MM.1S (cell line): Measurements from ENCODE around the gene TXK.

Experiments used
- DNase-seq: peaks from one replicate; pipeline ENCODE4 v3.0.0-alpha.2; 2015
- H2AFZ ChIP-seq: fragments of 300-600 bp; sonication (generic); 2 replicates; pipeline ENCODE4 v1.6.0; 2016; ENCODE audit warnings: antibody characterized with exemption, low read length
- H3F3A ChIP-seq: fragments of 300-600 bp; sonication (generic); 2 replicates; pipeline ENCODE4 v1.6.1; 2016; ENCODE audit warnings: mild to moderate bottlenecking, antibody characterized with exemption, low read length, moderate library complexity, mixed read lengths; ENCODE audit not compliant: insufficient read depth
- H3K27ac ChIP-seq: fragments of 300-600 bp; sonication (generic); 2 replicates; pipeline ENCODE4 v1.5.1; 2016; ENCODE audit warnings: mild to moderate bottlenecking, low read length
- H3K27me3 ChIP-seq: fragments of 300-600 bp; sonication (generic); replicated peaks from 2 replicates; pipeline ENCODE4 v1.6.0; 2016; ENCODE audit warnings: low read length; ENCODE audit not compliant: insufficient read depth
- H3K36me3 ChIP-seq: fragments of 300-600 bp; sonication (generic); replicated peaks from 2 replicates; pipeline ENCODE4 v1.6.1; 2016; ENCODE audit warnings: mild to moderate bottlenecking, low read length, mixed read lengths; ENCODE audit not compliant: insufficient read depth
- H3K4me1 ChIP-seq: fragments of 300-600 bp; sonication (generic); 2 replicates; pipeline ENCODE4 v1.6.1; 2016; ENCODE audit warnings: low read length, mixed read lengths
- H3K4me2 ChIP-seq: fragments of 300-600 bp; sonication (generic); 2 replicates; pipeline ENCODE4 v1.6.0; 2016; ENCODE audit warnings: low read depth, low read length
- H3K4me3 ChIP-seq: fragments of 300-600 bp; sonication (generic); 2 replicates; pipeline ENCODE4 v1.5.1; 2016; ENCODE audit warnings: low read length, mixed read lengths
- H3K79me2 ChIP-seq: fragments of 300-600 bp; sonication (generic); 2 replicates; pipeline ENCODE4 v1.6.1; 2016; ENCODE audit warnings: mixed run types, low read length, mixed read lengths
- H3K9ac ChIP-seq: fragments of 300-600 bp; sonication (generic); 2 replicates; pipeline ENCODE4 v1.6.1; 2016; ENCODE audit warnings: low read length, mixed read lengths
- H3K9me2 ChIP-seq: fragments of 300-600 bp; sonication (generic); replicated peaks from 2 replicates; pipeline ENCODE4 v1.6.1; 2016; ENCODE audit warnings: mild to moderate bottlenecking, low read length, mixed read lengths; ENCODE audit not compliant: insufficient read depth
- H3K9me3 ChIP-seq: fragments of 300-600 bp; sonication (generic); replicated peaks from 2 replicates; pipeline ENCODE4 v1.6.1; 2016; ENCODE audit warnings: mild to moderate bottlenecking, low read length, mixed read lengths; ENCODE audit not compliant: insufficient read depth
- H4K20me1 ChIP-seq: fragments of 300-600 bp; sonication (generic); 2 replicates; pipeline ENCODE4 v1.6.1; 2016; ENCODE audit warnings: mild to moderate bottlenecking, low read length, moderate library complexity, mixed read lengths; ENCODE audit not compliant: insufficient read depth
- EZH2 ChIP-seq: fragments of 300-600 bp; sonication (generic); optimal IDR thresholded peaks from 2 replicates; pipeline ENCODE3; 2017; ENCODE audit warnings: low read depth, mild to moderate bottlenecking, antibody characterized with exemption, low read length, mixed read lengths
- EZH2phosphoT487 ChIP-seq: fragments of 300-600 bp; sonication (generic); IDR thresholded peaks from 2 replicates; pipeline ENCODE4 v1.6.1; 2018; ENCODE audit warnings: antibody characterized with exemption, low read length
- TF ChIP-seq, protein P1 (sequence below): fragments of 300-600 bp; sonication (generic); IDR thresholded peaks from 2 replicates; pipeline ENCODE4 v1.5.1; 2016; ENCODE audit warnings: antibody characterized with exemption, low read length, mixed read lengths

The TXK gene

DNA sequence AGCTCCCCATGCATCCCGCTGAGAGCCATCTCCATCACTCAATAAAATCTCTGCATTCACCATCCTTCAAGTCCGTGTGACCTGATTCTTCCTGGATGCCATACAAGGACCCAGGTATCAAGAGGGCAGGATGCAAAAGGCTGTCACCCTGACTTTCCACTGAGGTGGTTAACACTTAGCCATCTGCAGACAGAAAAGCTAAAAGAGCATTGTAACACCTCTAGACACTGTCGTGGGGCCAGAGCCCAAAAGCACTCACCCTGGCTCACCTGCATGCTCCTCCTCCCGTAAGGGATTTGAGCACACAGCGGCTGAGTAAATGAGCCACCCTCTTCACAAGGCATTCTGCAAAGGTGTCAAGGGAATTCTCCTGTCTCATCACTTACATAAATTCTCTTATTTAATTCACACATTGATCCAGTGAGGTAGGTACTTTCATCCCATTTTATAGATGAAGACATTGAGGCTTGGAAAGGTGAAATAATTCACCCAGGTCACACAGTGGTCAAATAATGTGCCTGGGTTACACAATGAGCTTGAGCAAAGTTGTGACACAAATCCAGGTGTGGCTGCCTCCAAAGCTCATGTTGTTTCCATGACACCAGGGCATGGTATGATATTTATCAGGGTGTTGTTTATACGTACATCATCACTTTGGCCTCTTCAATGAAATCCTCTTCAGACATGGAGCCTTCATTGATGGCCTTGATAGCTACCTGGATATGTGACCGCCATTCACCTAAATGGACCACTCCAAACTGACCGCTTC is 48.0 kb downstream of the TXK start:
- H3K9me2 ChIP-seq, result no peaks in the 10 kb centered on the region
- H3K4me3 ChIP-seq, result no peak overlapping the region
- TF ChIP-seq, protein P1, sequence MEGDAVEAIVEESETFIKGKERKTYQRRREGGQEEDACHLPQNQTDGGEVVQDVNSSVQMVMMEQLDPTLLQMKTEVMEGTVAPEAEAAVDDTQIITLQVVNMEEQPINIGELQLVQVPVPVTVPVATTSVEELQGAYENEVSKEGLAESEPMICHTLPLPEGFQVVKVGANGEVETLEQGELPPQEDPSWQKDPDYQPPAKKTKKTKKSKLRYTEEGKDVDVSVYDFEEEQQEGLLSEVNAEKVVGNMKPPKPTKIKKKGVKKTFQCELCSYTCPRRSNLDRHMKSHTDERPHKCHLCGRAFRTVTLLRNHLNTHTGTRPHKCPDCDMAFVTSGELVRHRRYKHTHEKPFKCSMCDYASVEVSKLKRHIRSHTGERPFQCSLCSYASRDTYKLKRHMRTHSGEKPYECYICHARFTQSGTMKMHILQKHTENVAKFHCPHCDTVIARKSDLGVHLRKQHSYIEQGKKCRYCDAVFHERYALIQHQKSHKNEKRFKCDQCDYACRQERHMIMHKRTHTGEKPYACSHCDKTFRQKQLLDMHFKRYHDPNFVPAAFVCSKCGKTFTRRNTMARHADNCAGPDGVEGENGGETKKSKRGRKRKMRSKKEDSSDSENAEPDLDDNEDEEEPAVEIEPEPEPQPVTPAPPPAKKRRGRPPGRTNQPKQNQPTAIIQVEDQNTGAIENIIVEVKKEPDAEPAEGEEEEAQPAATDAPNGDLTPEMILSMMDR, result no peak
- TF ChIP-seq EZH2phosphoT487 (no peak), EZH2 (no peak)
- H2AFZ ChIP-seq, result no peak overlapping the region
- no peaks in the 10 kb centered on the region for H3K4me1 ChIP-seq
- no peaks in the 10 kb centered on the region for H3K9me3 ChIP-seq
- no peaks in the 10 kb centered on the region for H3F3A ChIP-seq
- H3K79me2 ChIP-seq, result no peaks in the 10 kb centered on the region
- no peak overlapping the region for H3K9ac ChIP-seq
- no peaks in the 10 kb centered on the region for H4K20me1 ChIP-seq
- H3K4me2 ChIP-seq, result no peak overlapping the region
- no peak for DNase-seq
- H3K27ac ChIP-seq, result no peak overlapping the region
- H3K27me3 ChIP-seq, result no peaks in the 10 kb centered on the region
- peaks cover 3% of the 10 kb centered on the region; the same call in 1 of the 2 replicates for H3K36me3 ChIP-seq

DNA sequence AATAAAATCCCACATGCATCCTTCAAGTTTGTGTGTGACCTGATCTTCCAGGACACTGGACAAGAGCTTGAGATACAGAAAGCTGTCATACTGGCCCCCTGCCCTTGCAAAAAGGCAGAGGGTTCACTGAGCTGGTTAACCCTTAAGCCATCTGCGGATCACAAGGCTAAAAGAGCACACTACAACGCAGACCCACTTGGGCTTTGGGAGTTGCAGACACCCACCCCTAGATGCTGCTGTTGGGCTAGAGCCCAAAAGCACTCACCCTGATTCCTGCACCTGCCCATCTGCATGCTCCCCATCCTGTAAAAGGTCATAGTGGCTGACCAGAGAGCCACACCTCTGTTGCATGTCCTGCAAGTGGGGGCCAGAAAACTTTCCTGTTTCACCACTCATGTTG is 51.1 kb downstream of the TXK start:
- TF ChIP-seq EZH2 (no peak), EZH2phosphoT487 (no peak)
- TF ChIP-seq, protein P1, result no peak
- H2AFZ ChIP-seq, result no peak overlapping the region
- no peaks in the 10 kb centered on the region; the same call in 1 of the 2 replicates for H3K36me3 ChIP-seq
- no peaks in the 10 kb centered on the region for H3K9me3 ChIP-seq
- H4K20me1 ChIP-seq, result no peaks in the 10 kb centered on the region
- no peaks in the 10 kb centered on the region for H3K27me3 ChIP-seq
- no peaks in the 10 kb centered on the region for H3F3A ChIP-seq
- no peaks in the 10 kb centered on the region for H3K9me2 ChIP-seq
- no peaks in the 10 kb centered on the region for H3K79me2 ChIP-seq
- H3K4me2 ChIP-seq, result no peak overlapping the region
- DNase-seq, result no peak
- no peaks in the 10 kb centered on the region for H3K4me1 ChIP-seq
- H3K9ac ChIP-seq, result no peak overlapping the region
- H3K27ac ChIP-seq, result no peak overlapping the region
- H3K4me3 ChIP-seq, result no peak overlapping the region

DNA sequence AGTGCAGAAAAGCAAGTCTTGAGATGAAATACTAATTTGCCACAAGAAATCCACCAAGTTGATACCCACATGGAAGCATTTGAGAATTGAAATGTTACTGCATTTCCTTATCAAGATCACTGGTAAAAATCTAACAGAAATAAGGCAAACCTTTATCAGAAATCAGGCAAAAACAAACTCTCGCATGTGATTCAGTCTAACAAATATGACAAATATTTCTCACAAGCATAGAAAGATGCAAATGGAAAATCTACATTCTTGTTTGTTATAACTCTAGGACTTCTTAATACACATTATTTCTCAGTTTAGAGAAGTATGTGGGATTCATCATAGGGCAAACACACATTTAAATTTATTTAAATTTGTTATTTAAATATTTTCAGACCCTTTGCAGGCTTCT is 52.9 kb downstream of the TXK start:
- H3K27ac ChIP-seq, result no peak overlapping the region

More for the DNA sequence above, 52.9 kb downstream of the TXK start:
- Histone ChIP-seq H3K9me2 (no peaks in the 10 kb centered on the region), H4K20me1 (no peaks in the 10 kb centered on the region), H3K27me3 (no peaks in the 10 kb centered on the region), H3K79me2 (no peaks in the 10 kb centered on the region), H2AFZ (no peak overlapping the region), H3K4me3 (no peak overlapping the region), H3K36me3 (no peaks in the 10 kb centered on the region; the same call in 1 of the 2 replicates), H3K4me1 (no peaks in the 10 kb centered on the region), H3K9me3 (no peaks in the 10 kb centered on the region), H3K9ac (no peak overlapping the region), H3F3A (no peaks in the 10 kb centered on the region), H3K4me2 (no peak overlapping the region)
- TF ChIP-seq EZH2 (no peak), EZH2phosphoT487 (no peak)
- TF ChIP-seq, protein P1, result no peak
- no peak for DNase-seq
